HCT116 (cell line): ENCODE measurements around the gene LFNG. TPM values are rescaled to one million over a fixed set of nuclear protein-coding genes. Genes with fewer than 3 reads are reported as not detected.

Source experiments
- ATAC-seq: fragments of 200-7000 bp; cut with Tn5 transposase; 2 replicates; pipeline ENCODE4 v1.9.1; 2020; ENCODE audit warnings: mild to moderate bottlenecking, moderate library complexity
- BruUV-seq: library from RNA; stranded (reverse); fragments of 400-500 nt; replicated peaks from 2 replicates; lab custom pipeline; 2021; lab: Mats Ljungman, UMichigan
- CTCF ChIA-PET: fragments of 300-600 bp; sonication (Branson Sonifier 250); formaldehyde crosslinking; loops from one replicate; lab custom pipeline; 2021; ENCODE audit warnings: antibody characterized with exemption; lab: Charles Lee
- POLR2A ChIA-PET: fragments of 300-600, 350-600 bp; sonication (Branson Sonifier 250); formaldehyde crosslinking; loops from one replicate; lab custom pipeline; 2021; ENCODE audit warnings: antibody characterized with exemption; lab: Charles Lee
- RAD21 ChIA-PET, 2 experiments: fragments of 300-600 bp; sonication (Branson Sonifier 250); formaldehyde crosslinking; loops; one replicate each; lab custom pipeline; 2023; ENCODE audit warnings: low total read pairs in 2 of 2; ENCODE audit not compliant: uncharacterized antibody in 2 of 2, unreplicated experiment in 2 of 2, low non-redundant PET in 1 of 2; lab: Charles Lee
- DNase-seq: peaks from one replicate; pipeline ENCODE4 v3.0.0-alpha.2; 2010; ENCODE audit warnings: low read depth, low spot score
- H2AFZ ChIP-seq: fragments of 200-600 bp; shearing (Covaris generic), sonication (generic); 2 replicates; pipeline ENCODE4 v1.6.1; 2017; ENCODE audit warnings: low read depth, mixed run types, mixed read lengths, antibody characterized with exemption, low read length; ENCODE audit not compliant: poor library complexity, severe bottlenecking
- H3K27ac ChIP-seq: 2 replicates; pipeline ENCODE4 v1.5.1; 2012; ENCODE audit warnings: low read depth, low read length
- H3K27me3 ChIP-seq: fragments of 200-600 bp; sonication (generic); 2 replicates; pipeline ENCODE4 v1.6.1; 2016; ENCODE audit warnings: mixed run types, low read length, mixed read lengths; ENCODE audit not compliant: insufficient read depth
- H3K36me3 ChIP-seq, 2 experiments: fragments of 200-500 bp in 1 of 2; fragments of 200-600 bp in 1 of 2; sonication (Bioruptor generic) in 1 of 2; sonication (generic) in 1 of 2; 2 replicates each; pipeline versions ENCODE4 v1.5.1 to v1.6.1; 2014 to 2016; ENCODE audit warnings: low read length in 2 of 2, inconsistent platforms in 1 of 2, mixed read lengths in 1 of 2, mixed run types in 1 of 2; ENCODE audit not compliant: insufficient read depth in 2 of 2, control insufficient read depth in 1 of 2
- H3K4me1 ChIP-seq, 2 experiments: fragments of 200-600 bp in 1 of 2; sonication (generic) in 1 of 2; 2 replicates each; pipeline versions ENCODE4 v1.5.1 to v1.6.1; 2012 to 2017; ENCODE audit warnings: low read length in 2 of 2, inconsistent platforms in 1 of 2, mild to moderate bottlenecking in 1 of 2, mixed read lengths in 1 of 2, mixed run types in 1 of 2, moderate library complexity in 1 of 2; ENCODE audit not compliant: insufficient read depth in 2 of 2, control insufficient read depth in 1 of 2
- H3K4me2 ChIP-seq: fragments of 200-600 bp; sonication (generic); 2 replicates; pipeline ENCODE4 v1.6.1; 2017; ENCODE audit warnings: mixed run types, low read length, mixed read lengths
- H3K4me3 ChIP-seq, 2 experiments: fragments of 200-600 bp in 1 of 2; sonication (generic) in 1 of 2; replicated peaks in 1 of 2; 2 replicates each; pipeline ENCODE4 v1.5.1; 2011 to 2016; ENCODE audit warnings: low read length in 2 of 2, control low read depth in 1 of 2, low read depth in 1 of 2, mild to moderate bottlenecking in 1 of 2, mixed read lengths in 1 of 2, mixed run types in 1 of 2
- H3K79me2 ChIP-seq: fragments of 200-600 bp; sonication (generic); 2 replicates; pipeline ENCODE4 v1.6.1; 2017; ENCODE audit warnings: mild to moderate bottlenecking, mixed run types, low read length, moderate library complexity, mixed read lengths; ENCODE audit not compliant: insufficient read depth
- H3K9ac ChIP-seq: fragments of 200-600 bp; sonication (generic); 2 replicates; pipeline ENCODE4 v1.6.1; 2016; ENCODE audit warnings: low read length, mixed read lengths
- H3K9me2 ChIP-seq: fragments of 200-600 bp; sonication (generic), shearing (Covaris generic); 2 replicates; pipeline ENCODE4 v1.6.1; 2017; ENCODE audit warnings: mixed run types, mild to moderate bottlenecking, moderate library complexity; ENCODE audit not compliant: insufficient read depth
- H3K9me3 ChIP-seq, 2 experiments: fragments of 200-500 bp in 1 of 2; fragments of 200-600 bp in 1 of 2; sonication (Bioruptor generic) in 1 of 2; sonication (generic) in 1 of 2; 2 replicates each; pipeline ENCODE4 v1.6.1; 2014 to 2017; ENCODE audit warnings: low read length in 2 of 2, mixed read lengths in 2 of 2, inconsistent platforms in 1 of 2, low read depth in 1 of 2, mild to moderate bottlenecking in 1 of 2, mixed run types in 1 of 2, moderate library complexity in 1 of 2; ENCODE audit not compliant: control insufficient read depth in 1 of 2, insufficient read depth in 1 of 2
- H4K20me1 ChIP-seq: fragments of 200-600 bp; sonication (generic), shearing (Covaris generic); 2 replicates; pipeline ENCODE4 v1.6.1; 2017; ENCODE audit warnings: mixed run types, mild to moderate bottlenecking, moderate library complexity; ENCODE audit not compliant: insufficient read depth
- CBX3 ChIP-seq: IDR thresholded peaks from 2 replicates; pipeline ENCODE4 v1.6.1; 2012; ENCODE audit warnings: low read depth
- JUND ChIP-seq: IDR thresholded peaks from 2 replicates; pipeline ENCODE4 v1.6.1; 2012
- POLR2AphosphoS5 ChIP-seq: IDR thresholded peaks from 2 replicates; pipeline ENCODE4 v1.6.1; 2011; ENCODE audit warnings: mild to moderate bottlenecking, low read depth, low read length, moderate library complexity
- intact Hi-C: fragments of 100-400 bp; cut with micrococcal nuclease; formaldehyde crosslinking; loops from 2 replicates; pipeline ENCODE4 v1.10.0; 2022
- total RNA-seq: library from RNA; stranded (reverse); gene quantifications from one replicate; pipeline ENCODE4 v1.2.1, GENCODE V29; 2021; ENCODE audit not compliant: unreplicated experiment
- TF ChIP-seq, protein P1 (sequence below): IDR thresholded peaks from 2 replicates; pipeline ENCODE4 v1.6.1; 2011; ENCODE audit warnings: mild to moderate bottlenecking, low read length, moderate library complexity; ENCODE audit not compliant: insufficient replicate concordance; ENCODE audit errors: extremely low read depth

Gene LFNG
- total RNA-seq, 1 experiment from 2014 or later, result 14.3 TPM

GRCh38 chr7:2575046-2575732 is 55.6 kb downstream of the LFNG start:
- Histone ChIP-seq H2AFZ (no peak overlapping the region), H3K4me1 (peaks cover 19 to 22% of the 10 kb centered on the region in 2 experiments), H3K9me2 (no peaks in the 10 kb centered on the region), H3K79me2 (no peaks in the 10 kb centered on the region), H3K9ac (no peak overlapping the region), H4K20me1 (no peaks in the 10 kb centered on the region), H3K27ac (no peak overlapping the region), H3K4me3 (no peak overlapping the region), H3K36me3 (peaks cover 5 to 10% of the 10 kb centered on the region in 2 experiments; a peak in 1 of 4 replicates), H3K27me3 (no peaks in the 10 kb centered on the region), H3K4me2 (no peak overlapping the region), H3K9me3 (no peaks in the 10 kb centered on the region)
- intact Hi-C loops, result no loop called here
- ChIA-PET CTCF (no interaction called here), RAD21 (no interaction called here), POLR2A (no interaction called here)
- no peak for ATAC-seq
- DNase-seq, result no peak
- TF ChIP-seq, protein P1, sequence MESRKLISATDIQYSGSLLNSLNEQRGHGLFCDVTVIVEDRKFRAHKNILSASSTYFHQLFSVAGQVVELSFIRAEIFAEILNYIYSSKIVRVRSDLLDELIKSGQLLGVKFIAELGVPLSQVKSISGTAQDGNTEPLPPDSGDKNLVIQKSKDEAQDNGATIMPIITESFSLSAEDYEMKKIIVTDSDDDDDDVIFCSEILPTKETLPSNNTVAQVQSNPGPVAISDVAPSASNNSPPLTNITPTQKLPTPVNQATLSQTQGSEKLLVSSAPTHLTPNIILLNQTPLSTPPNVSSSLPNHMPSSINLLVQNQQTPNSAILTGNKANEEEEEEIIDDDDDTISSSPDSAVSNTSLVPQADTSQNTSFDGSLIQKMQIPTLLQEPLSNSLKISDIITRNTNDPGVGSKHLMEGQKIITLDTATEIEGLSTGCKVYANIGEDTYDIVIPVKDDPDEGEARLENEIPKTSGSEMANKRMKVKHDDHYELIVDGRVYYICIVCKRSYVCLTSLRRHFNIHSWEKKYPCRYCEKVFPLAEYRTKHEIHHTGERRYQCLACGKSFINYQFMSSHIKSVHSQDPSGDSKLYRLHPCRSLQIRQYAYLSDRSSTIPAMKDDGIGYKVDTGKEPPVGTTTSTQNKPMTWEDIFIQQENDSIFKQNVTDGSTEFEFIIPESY, result no peak
- BruUV-seq, result no TSS peak

DNA sequence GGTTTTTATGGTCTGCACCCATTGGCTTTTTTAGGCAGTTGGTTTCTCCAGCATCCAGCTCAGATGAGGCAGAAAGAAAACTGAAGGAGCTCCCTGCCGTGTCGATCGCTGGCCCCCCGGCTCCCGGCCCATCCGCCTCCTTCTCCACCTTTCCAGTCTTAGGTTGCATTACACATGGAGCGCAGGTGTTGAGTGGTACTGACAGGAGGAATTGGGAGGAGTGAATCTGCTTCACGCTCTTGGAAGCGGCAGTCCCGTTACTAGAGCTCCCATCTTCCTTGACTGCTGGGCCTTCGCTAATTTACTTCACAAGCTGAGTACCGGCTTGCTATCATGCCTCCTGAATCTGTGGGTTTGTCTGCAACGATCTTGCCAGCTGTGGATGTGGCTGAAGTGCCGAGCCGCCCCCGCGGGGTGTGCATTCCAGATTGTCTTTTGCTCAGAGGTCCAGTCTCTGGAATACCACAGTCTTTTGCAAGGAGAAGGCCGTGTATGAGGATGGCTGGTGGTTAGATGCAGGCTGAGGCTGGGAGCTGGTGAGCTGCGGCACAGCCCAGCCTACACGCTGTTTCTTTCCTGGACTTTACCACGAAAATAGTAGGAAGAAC is 56.3 kb downstream of the LFNG start:
- Histone ChIP-seq H3K79me2 (no peaks in the 10 kb centered on the region), H3K9me3 (no peaks in the 10 kb centered on the region), H3K9me2 (no peaks in the 10 kb centered on the region), H3K4me2 (no peak overlapping the region), H3K36me3 (peaks cover 5 to 10% of the 10 kb centered on the region in 2 experiments; a peak in 1 of 4 replicates), H3K27ac (no peak overlapping the region), H4K20me1 (no peaks in the 10 kb centered on the region), H3K4me3 (no peak overlapping the region), H3K9ac (no peak overlapping the region), H2AFZ (no peak overlapping the region), H3K27me3 (no peaks in the 10 kb centered on the region), H3K4me1 (peaks cover 19 to 22% of the 10 kb centered on the region in 2 experiments)
- ATAC-seq (no peak), DNase-seq (no peak)
- intact Hi-C loops, result no loop called here
- ChIA-PET POLR2A (no interaction called here), RAD21 (no interaction called here), CTCF (no interaction called here)
- BruUV-seq, result no TSS peak
- TF ChIP-seq CBX3, result no peak
- TF ChIP-seq POLR2AphosphoS5, result no peak
- TF ChIP-seq JUND, result no peak
